HepG2 (cell line): ENCODE measurements around the gene BCORL1. TPM values are rescaled to one million over a fixed set of nuclear protein-coding genes. Genes with fewer than 3 reads are reported as not detected.

ENCODE experiments used
- ATAC-seq: fragments of 200-7000 bp; cut with Tn5 transposase; 3 replicates; pipeline ENCODE4 v1.9.1; 2020; ENCODE audit warnings: mild to moderate bottlenecking, moderate library complexity
- BruUV-seq: library from RNA; stranded (reverse); fragments of 400-500 nt; replicated peaks from 2 replicates; lab custom pipeline; 2021; lab: Mats Ljungman, UMichigan
- CTCF ChIA-PET: fragments of 300-600 bp; formaldehyde crosslinking; extraction: SDS; loops from one replicate; lab custom pipeline; 2021; ENCODE audit warnings: low total read pairs, inconsistent platforms, low intra/inter-chr PET ratio; lab: Yijun Ruan, JAX
- POLR2A ChIA-PET: fragments of 350-600 bp; sonication (Branson Sonifier 250); formaldehyde crosslinking; loops from one replicate; lab custom pipeline; 2020; ENCODE audit warnings: antibody characterized with exemption, inconsistent platforms; lab: Yijun Ruan, JAX
- DNase-seq: peaks from one replicate; pipeline ENCODE4 v3.0.0-alpha.2; 2015; ENCODE audit warnings: low spot score
- FAIRE-seq: peaks from 3 replicates; lab custom pipeline; 2011; peaks lifted over from hg19 to GRCh38; lab: Jason Lieb, UNC
- H2AFZ ChIP-seq: one replicate; pipeline ENCODE4 v1.6.1; 2011; ENCODE audit warnings: low read length, inconsistent platforms
- H3K27ac ChIP-seq: fragments of 300-600 bp; 3 replicates; pipeline ENCODE4 v1.8.0; 2011; ENCODE audit warnings: mixed run types, mild to moderate bottlenecking, mixed read lengths, low read length, inconsistent platforms; ENCODE audit not compliant: insufficient read depth; ENCODE audit errors: extremely low read length
- H3K27me3 ChIP-seq, 2 experiments: fragments of 200-600 bp in 1 of 2; 2 replicates in 1 of 2; 3 replicates in 1 of 2; pipeline versions ENCODE4 v1.6.0 to v1.8.0; 2011; ENCODE audit warnings: low read length in 2 of 2, mild to moderate bottlenecking in 2 of 2, moderate library complexity in 2 of 2, inconsistent platforms in 1 of 2; ENCODE audit not compliant: insufficient read depth in 2 of 2, control insufficient read depth in 1 of 2
- H3K36me3 ChIP-seq, 2 experiments: fragments of 200-600 bp in 1 of 2; replicated peaks in 1 of 2; 2 replicates in 1 of 2; 3 replicates in 1 of 2; pipeline versions ENCODE4 v1.5.1 to v1.8.0; 2011; ENCODE audit warnings: low read length in 2 of 2, inconsistent platforms in 1 of 2; ENCODE audit not compliant: insufficient read depth in 2 of 2, control insufficient read depth in 1 of 2
- H3K4me1 ChIP-seq: 2 replicates; pipeline ENCODE4 v1.5.1; 2012; ENCODE audit warnings: low read length, inconsistent platforms; ENCODE audit not compliant: insufficient read depth
- H3K4me2 ChIP-seq: 2 replicates; pipeline ENCODE4 v1.6.0; 2011; ENCODE audit warnings: low read depth, low read length, inconsistent platforms
- H3K4me3 ChIP-seq, 3 experiments: fragments of 200-600 bp in 1 of 3; sonication (generic), shearing (Covaris generic) in 1 of 3; replicated peaks in 1 of 3; 2 replicates each; pipeline ENCODE4 v1.5.1; 2011 to 2016; ENCODE audit warnings: low read length in 3 of 3, inconsistent platforms in 2 of 3, low read depth in 2 of 3, mild to moderate bottlenecking in 2 of 3, control low read depth in 1 of 3, mixed read lengths in 1 of 3; ENCODE audit not compliant: insufficient read depth in 1 of 3
- H3K79me2 ChIP-seq: one replicate; pipeline ENCODE4 v1.6.1; 2011; ENCODE audit warnings: low read length, inconsistent platforms; ENCODE audit not compliant: insufficient read depth
- H3K9ac ChIP-seq: 2 replicates; pipeline ENCODE4 v1.6.0; 2011; ENCODE audit warnings: mild to moderate bottlenecking, low read depth, low read length, inconsistent platforms; ENCODE audit not compliant: insufficient read depth
- H3K9me3 ChIP-seq: 2 replicates; pipeline ENCODE4 v1.5.1; 2012; ENCODE audit warnings: mild to moderate bottlenecking, low read length
- H4K20me1 ChIP-seq: 2 replicates; pipeline ENCODE4 v1.6.0; 2011; ENCODE audit warnings: inconsistent platforms, mild to moderate bottlenecking, low read length, moderate library complexity; ENCODE audit not compliant: insufficient read depth
- DMAP1 ChIP-seq: IDR thresholded peaks from 2 replicates; pipeline ENCODE4 v1.6.1; 2016
- ELF4 ChIP-seq: sonication (generic); formaldehyde crosslinking; IDR thresholded peaks from 2 replicates; pipeline ENCODE4 v1.5.0; 2020; ENCODE audit warnings: missing genetic modification reagents, mild to moderate bottlenecking, moderate library complexity, borderline replicate concordance
- EP300 ChIP-seq, 3 experiments: sonication (generic) in 1 of 3; formaldehyde crosslinking in 1 of 3; IDR thresholded peaks; 2 replicates each; pipeline versions ENCODE4 v1.5.1 to v1.6.1; 2011 to 2020; ENCODE audit warnings: low read depth in 2 of 3, low read length in 2 of 3, borderline replicate concordance in 1 of 3, improper control_type of control experiment in 1 of 3, mild to moderate bottlenecking in 1 of 3, missing genetic modification reagents in 1 of 3, moderate library complexity in 1 of 3
- MBD4 ChIP-seq: IDR thresholded peaks from 2 replicates; pipeline ENCODE4 v1.6.1; 2012; ENCODE audit warnings: low read length, inconsistent platforms, borderline replicate concordance
- MEIS2 ChIP-seq: sonication (generic); formaldehyde crosslinking; IDR thresholded peaks from 2 replicates; pipeline ENCODE4 v1.9.0; 2021; ENCODE audit warnings: mild to moderate bottlenecking, missing genetic modification reagents
- NFRKB ChIP-seq: fragments of 450-650 bp; IDR thresholded peaks from 2 replicates; pipeline ENCODE4 v1.6.1; 2017
- RFXANK ChIP-seq: IDR thresholded peaks from 2 replicates; pipeline ENCODE4 v1.6.1; 2016
- SNAI1 ChIP-seq: sonication (generic); formaldehyde crosslinking; IDR thresholded peaks from 2 replicates; pipeline ENCODE4 v1.5.0; 2020; ENCODE audit warnings: mild to moderate bottlenecking, missing genetic modification reagents, borderline replicate concordance
- SNAPC2 ChIP-seq: sonication (generic); formaldehyde crosslinking; IDR thresholded peaks from 2 replicates; pipeline ENCODE4 v1.8.1; 2022; ENCODE audit warnings: mild to moderate bottlenecking, missing genetic modification reagents
- SRY ChIP-seq: sonication (generic); formaldehyde crosslinking; IDR thresholded peaks from 2 replicates; pipeline ENCODE4 v1.8.0; 2022; ENCODE audit warnings: mild to moderate bottlenecking, missing genetic modification reagents
- ZNF12 ChIP-seq: sonication (generic); formaldehyde crosslinking; IDR thresholded peaks from 2 replicates; pipeline ENCODE4 v1.5.0; 2020; ENCODE audit warnings: missing genetic modification reagents
- ZNF562 ChIP-seq: sonication (generic); formaldehyde crosslinking; IDR thresholded peaks from 2 replicates; pipeline ENCODE4 v1.8.0; 2022; ENCODE audit warnings: missing genetic modification reagents, borderline replicate concordance
- ZNF589 ChIP-seq: sonication (generic); formaldehyde crosslinking; conservative IDR thresholded peaks from 2 replicates; pipeline ENCODE4 v1.8.0; 2022; ENCODE audit warnings: mild to moderate bottlenecking, moderate library complexity, missing genetic modification reagents
- whole genome bisulfite sequencing: methylation state at CpG from one replicate; pipeline ENCODE4 v1.1.6; 2017; ENCODE audit warnings: low lambda C conversion rate; 5-methylcytosine and 5-hydroxymethylcytosine counted together
- in situ Hi-C: cut with HindIII; loops from 2 replicates; pipeline ENCODE4 v1.10.0; 2017; ENCODE audit warnings: low pct_unique_long_range_greater_than_20kb; ENCODE audit not compliant: extremely low pct_ligation_motif_present
- intact Hi-C: fragments of 100-400 bp; cut with micrococcal nuclease; formaldehyde crosslinking; loops from one replicate; pipeline ENCODE4 v1.10.0; 2022; ENCODE audit not compliant: unreplicated experiment
- polyA plus RNA-seq, 8 experiments: library from polyadenylated mRNA; depleted of rRNA in 3 of 8; stranded (reverse) in 7 of 8; unstranded in 1 of 8; fragments of >200 nt; fragmentation: Illumina TruSeq in 4 of 8; extraction: Trizol in 4 of 8; gene quantifications; 2 replicates each; pipeline versions ENCODE4 v1.2.1 to v1.2.3, GENCODE V29; 2011 to 2016; ENCODE audit warnings: low read depth in 4 of 8, missing spikeins in 1 of 8, mixed read lengths in 1 of 8; ENCODE audit not compliant: insufficient read depth in 1 of 8
- total RNA-seq, 5 experiments: library from RNA; depleted of rRNA; stranded (reverse); fragments of >200 nt; fragmentation: Illumina TruSeq; extraction: Trizol; gene quantifications; 2 replicates each; pipeline ENCODE4 v1.2.3, GENCODE V29; 2016; ENCODE audit warnings: low read depth in 1 of 5
- TF ChIP-seq, protein P1 (sequence below): sonication (generic); formaldehyde crosslinking; IDR thresholded peaks from 2 replicates; pipeline ENCODE4 v1.5.1; 2020; ENCODE audit warnings: mild to moderate bottlenecking, missing genetic modification reagents, moderate library complexity
- TF ChIP-seq, protein P2 (sequence below): IDR thresholded peaks from 2 replicates; pipeline ENCODE4 v1.4.0; 2020; ENCODE audit warnings: mild to moderate bottlenecking, missing genetic modification reagents
- TF ChIP-seq, protein P3 (sequence below): sonication (generic); formaldehyde crosslinking; conservative IDR thresholded peaks from 2 replicates; pipeline ENCODE4 v1.8.0; 2022; ENCODE audit warnings: missing genetic modification reagents

BCORL1 gene
- total and polyA plus RNA-seq, 2 of the 13 experiments (the other 11 are each of a cell fraction or from before 2014, with no cell fraction given): 0.67 to 1.4 TPM

DNA sequence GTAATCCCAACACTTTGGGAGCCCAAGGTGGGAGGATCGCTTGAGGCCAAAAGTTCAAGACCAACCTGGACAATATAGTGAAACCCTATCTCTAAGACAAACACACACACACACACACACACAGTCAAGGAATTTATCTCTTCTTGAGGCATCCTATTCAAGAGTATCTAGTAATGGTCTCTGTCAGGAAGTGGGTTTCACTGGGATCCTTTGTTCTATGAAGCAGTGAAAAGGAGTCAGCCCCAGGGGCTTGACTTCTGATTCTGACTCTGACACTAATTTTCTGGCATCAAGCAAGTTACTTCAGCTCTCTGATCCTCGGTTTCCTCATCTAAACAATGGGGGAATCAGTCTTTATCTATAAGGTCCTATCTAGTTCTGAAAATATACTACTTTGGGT, 41.7 kb upstream of the BCORL1 start:
- no peak overlapping the region for H3K4me3 ChIP-seq
- no peaks in the 10 kb centered on the region for H4K20me1 ChIP-seq
- no peaks in the 10 kb centered on the region for H3K79me2 ChIP-seq
- H3K9ac ChIP-seq: no peak overlapping the region
- intact Hi-C loops: no loop called here
- no peak overlapping the region for H2AFZ ChIP-seq
- H3K9me3 ChIP-seq: no peaks in the 10 kb centered on the region
- H3K27ac ChIP-seq: no peak overlapping the region
- BruUV-seq: no TSS peak
- FAIRE-seq: no peak
- H3K4me1 ChIP-seq: no peaks in the 10 kb centered on the region
- 0% methylated on average over 1 of the region's 2 CpGs for WGBS
- CTCF ChIA-PET: no interaction called here
- POLR2A ChIA-PET: no interaction called here
- no peak for ATAC-seq
- no peak overlapping the region for H3K4me2 ChIP-seq
- no peak for DNase-seq
- no peaks in the 10 kb centered on the region for H3K36me3 ChIP-seq
- TF ChIP-seq MBD4 (no peak), NFRKB (no peak), DMAP1 (no peak), MEIS2 (CRISPR knock-in tag) (no peak), ZNF562 (no peak), SRY (CRISPR knock-in tag) (no peak), SNAI1 (CRISPR knock-in tag) (no peak), EP300 (IDR thresholded peaks at IDR 0.05; ENCODE audit: low read depth in 2 of 2, low read length in 2 of 2) (no peak), EP300 (CRISPR knock-in tag; IDR thresholded peaks at IDR 0.05; ENCODE audit: borderline replicate concordance) (no peak), SNAPC2 (CRISPR knock-in tag) (no peak), ZNF589 (CRISPR knock-in tag) (no peak), RFXANK (CRISPR knock-in tag) (no peak), ZNF12 (CRISPR knock-in tag) (no peak), ELF4 (CRISPR knock-in tag) (no peak)
- TF ChIP-seq, protein P1, sequence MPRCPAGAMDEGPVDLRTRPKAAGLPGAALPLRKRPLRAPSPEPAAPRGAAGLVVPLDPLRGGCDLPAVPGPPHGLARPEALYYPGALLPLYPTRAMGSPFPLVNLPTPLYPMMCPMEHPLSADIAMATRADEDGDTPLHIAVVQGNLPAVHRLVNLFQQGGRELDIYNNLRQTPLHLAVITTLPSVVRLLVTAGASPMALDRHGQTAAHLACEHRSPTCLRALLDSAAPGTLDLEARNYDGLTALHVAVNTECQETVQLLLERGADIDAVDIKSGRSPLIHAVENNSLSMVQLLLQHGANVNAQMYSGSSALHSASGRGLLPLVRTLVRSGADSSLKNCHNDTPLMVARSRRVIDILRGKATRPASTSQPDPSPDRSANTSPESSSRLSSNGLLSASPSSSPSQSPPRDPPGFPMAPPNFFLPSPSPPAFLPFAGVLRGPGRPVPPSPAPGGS (CRISPR knock-in tag): no peak
- TF ChIP-seq, protein P2, sequence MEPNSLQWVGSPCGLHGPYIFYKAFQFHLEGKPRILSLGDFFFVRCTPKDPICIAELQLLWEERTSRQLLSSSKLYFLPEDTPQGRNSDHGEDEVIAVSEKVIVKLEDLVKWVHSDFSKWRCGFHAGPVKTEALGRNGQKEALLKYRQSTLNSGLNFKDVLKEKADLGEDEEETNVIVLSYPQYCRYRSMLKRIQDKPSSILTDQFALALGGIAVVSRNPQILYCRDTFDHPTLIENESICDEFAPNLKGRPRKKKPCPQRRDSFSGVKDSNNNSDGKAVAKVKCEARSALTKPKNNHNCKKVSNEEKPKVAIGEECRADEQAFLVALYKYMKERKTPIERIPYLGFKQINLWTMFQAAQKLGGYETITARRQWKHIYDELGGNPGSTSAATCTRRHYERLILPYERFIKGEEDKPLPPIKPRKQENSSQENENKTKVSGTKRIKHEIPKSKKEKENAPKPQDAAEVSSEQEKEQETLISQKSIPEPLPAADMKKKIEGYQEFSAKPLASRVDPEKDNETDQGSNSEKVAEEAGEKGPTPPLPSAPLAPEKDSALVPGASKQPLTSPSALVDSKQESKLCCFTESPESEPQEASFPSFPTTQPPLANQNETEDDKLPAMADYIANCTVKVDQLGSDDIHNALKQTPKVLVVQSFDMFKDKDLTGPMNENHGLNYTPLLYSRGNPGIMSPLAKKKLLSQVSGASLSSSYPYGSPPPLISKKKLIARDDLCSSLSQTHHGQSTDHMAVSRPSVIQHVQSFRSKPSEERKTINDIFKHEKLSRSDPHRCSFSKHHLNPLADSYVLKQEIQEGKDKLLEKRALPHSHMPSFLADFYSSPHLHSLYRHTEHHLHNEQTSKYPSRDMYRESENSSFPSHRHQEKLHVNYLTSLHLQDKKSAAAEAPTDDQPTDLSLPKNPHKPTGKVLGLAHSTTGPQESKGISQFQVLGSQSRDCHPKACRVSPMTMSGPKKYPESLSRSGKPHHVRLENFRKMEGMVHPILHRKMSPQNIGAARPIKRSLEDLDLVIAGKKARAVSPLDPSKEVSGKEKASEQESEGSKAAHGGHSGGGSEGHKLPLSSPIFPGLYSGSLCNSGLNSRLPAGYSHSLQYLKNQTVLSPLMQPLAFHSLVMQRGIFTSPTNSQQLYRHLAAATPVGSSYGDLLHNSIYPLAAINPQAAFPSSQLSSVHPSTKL: no peak
- TF ChIP-seq, protein P3, sequence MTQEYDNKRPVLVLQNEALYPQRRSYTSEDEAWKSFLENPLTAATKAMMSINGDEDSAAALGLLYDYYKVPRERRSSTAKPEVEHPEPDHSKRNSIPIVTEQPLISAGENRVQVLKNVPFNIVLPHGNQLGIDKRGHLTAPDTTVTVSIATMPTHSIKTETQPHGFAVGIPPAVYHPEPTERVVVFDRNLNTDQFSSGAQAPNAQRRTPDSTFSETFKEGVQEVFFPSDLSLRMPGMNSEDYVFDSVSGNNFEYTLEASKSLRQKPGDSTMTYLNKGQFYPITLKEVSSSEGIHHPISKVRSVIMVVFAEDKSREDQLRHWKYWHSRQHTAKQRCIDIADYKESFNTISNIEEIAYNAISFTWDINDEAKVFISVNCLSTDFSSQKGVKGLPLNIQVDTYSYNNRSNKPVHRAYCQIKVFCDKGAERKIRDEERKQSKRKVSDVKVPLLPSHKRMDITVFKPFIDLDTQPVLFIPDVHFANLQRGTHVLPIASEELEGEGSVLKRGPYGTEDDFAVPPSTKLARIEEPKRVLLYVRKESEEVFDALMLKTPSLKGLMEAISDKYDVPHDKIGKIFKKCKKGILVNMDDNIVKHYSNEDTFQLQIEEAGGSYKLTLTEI (CRISPR knock-in tag): no peak
- H3K27me3 ChIP-seq: no peaks in the 10 kb centered on the region; a peak in 1 of 5 replicates
- in situ Hi-C loops: no loop called here
